PFSK-1 (cell line): ENCODE results near the gene EVL.

Experiments used
- FOXP2 ChIP-seq: optimal IDR thresholded peaks from 2 replicates; pipeline ENCODE3; 2011; ENCODE audit warnings: borderline replicate concordance, control low read depth, inconsistent platforms; ENCODE audit not compliant: insufficient read depth; ENCODE audit errors: extremely low read length, extremely low read depth
- POLR2AphosphoS5 ChIP-seq: IDR thresholded peaks from 2 replicates; pipeline ENCODE4 v1.6.1; 2012; ENCODE audit warnings: low read depth, mild to moderate bottlenecking, control low read depth, low read length, moderate library complexity
- REST ChIP-seq, 2 experiments: IDR thresholded peaks; 2 replicates each; pipeline versions ENCODE4 v1.6.1 to v1.8.0; 2011 to 2012; ENCODE audit warnings: low read depth in 2 of 2, low read length in 2 of 2, control low read depth in 1 of 2, inconsistent platforms in 1 of 2, mild to moderate bottlenecking in 1 of 2, moderate library complexity in 1 of 2; ENCODE audit not compliant: insufficient read depth in 1 of 2
- SIN3A ChIP-seq: IDR thresholded peaks from 2 replicates; pipeline ENCODE4 v1.6.1; 2012; ENCODE audit warnings: mild to moderate bottlenecking, low read length, moderate library complexity, borderline replicate concordance; ENCODE audit not compliant: insufficient read depth
- TAF1 ChIP-seq: IDR thresholded peaks from 2 replicates; pipeline ENCODE4 v1.6.1; 2012; ENCODE audit warnings: low read length, control low read depth, borderline replicate concordance; ENCODE audit not compliant: insufficient read depth

EVL gene

GRCh38 chr14:100032738-100033137 is 32.5 kb upstream of the EVL start:
- TF ChIP-seq FOXP2: no peak
- TF ChIP-seq SIN3A: no peak
- no peak for TF ChIP-seq POLR2AphosphoS5

- TF ChIP-seq POLR2AphosphoS5 (no peak), TAF1 (no peak), FOXP2 (no peak), SIN3A (no peak), REST (IDR thresholded peaks at IDR 0.05; ENCODE audit: insufficient read depth in 1 of 2, low read depth in 2 of 2, low read length in 2 of 2) (no peak)
Measured at GRCh38 chr14:100033347-100034075, 31.7 kb upstream of the EVL start.

- TF ChIP-seq POLR2AphosphoS5 (no peak), FOXP2 (no peak), TAF1 (no peak), REST (IDR thresholded peaks at IDR 0.05; ENCODE audit: insufficient read depth in 1 of 2, low read depth in 2 of 2, low read length in 2 of 2) (no peak), SIN3A (no peak)
Measured at GRCh38 chr14:100034468-100034867, 30.8 kb upstream of the EVL start.

- TF ChIP-seq SIN3A (no peak), FOXP2 (no peak), POLR2AphosphoS5 (no peak), TAF1 (no peak), REST (IDR thresholded peaks at IDR 0.05; ENCODE audit: insufficient read depth in 1 of 2, low read depth in 2 of 2, low read length in 2 of 2) (no peak)
Measured at GRCh38 chr14:100034961-100035500, 30.2 kb upstream of the EVL start.

GRCh38 chr14:100035700-100036099 is 29.5 kb upstream of the EVL start:
- TF ChIP-seq REST (IDR thresholded peaks at IDR 0.05; ENCODE audit: insufficient read depth in 1 of 2, low read depth in 2 of 2, low read length in 2 of 2): no peak
- TF ChIP-seq TAF1: no peak
- no peak for TF ChIP-seq FOXP2
- no peak for TF ChIP-seq POLR2AphosphoS5
- TF ChIP-seq SIN3A: no peak
